AG04449 (cell line): ENCODE data around the gene SLAMF8.

Source experiments
- CTCF ChIA-PET: fragments of 350-600 bp; formaldehyde crosslinking; extraction: SDS; loops from one replicate; lab custom pipeline; 2021; ENCODE audit warnings: antibody characterized with exemption; lab: Yijun Ruan, JAX
- POLR2A ChIA-PET: fragments of 400-600, 350-600 bp; formaldehyde crosslinking; extraction: SDS; loops from one replicate; lab custom pipeline; 2020; ENCODE audit warnings: antibody characterized with exemption, inconsistent platforms; lab: Yijun Ruan, JAX
- DNase-seq: peaks from one replicate; pipeline ENCODE4 v3.0.0-alpha.2; 2010; ENCODE audit warnings: low read depth, low spot score
- H3K4me3 ChIP-seq: 2 replicates; pipeline ENCODE4 v1.5.1; 2011; ENCODE audit warnings: low read depth, mild to moderate bottlenecking, control low read depth, low read length
- CTCF ChIP-seq: IDR thresholded peaks from one replicate; pipeline ENCODE4 v1.5.1; 2011; ENCODE audit warnings: mild to moderate bottlenecking, moderate library complexity, low read length, control low read depth, inconsistent platforms; ENCODE audit not compliant: insufficient read depth; ENCODE audit errors: missing control alignments

The SLAMF8 gene

GRCh38 chr1:159853417-159854115, 26.9 kb downstream of the SLAMF8 start:
- DNase-seq = no peak
- POLR2A ChIA-PET = interaction anchor here (0.9 to 1.2 kb wide), 4 partner anchors 19 to 36 kb away, joined by 3 to 6 read pairs (median 3); no protein-coding TSS in a partner anchor
- H3K4me3 ChIP-seq = peak overlapping the region; percentile 63
- TF ChIP-seq CTCF = no peak
- CTCF ChIA-PET = interaction anchor here (0.7 to 5.5 kb wide), 9 partner anchors 13 to 154 kb away, joined by 3 to 57 read pairs (median 9); no protein-coding TSS in a partner anchor

GRCh38 chr1:159854116-159854692, 27.5 kb downstream of the SLAMF8 start:
- TF ChIP-seq CTCF = no peak
- no peak for DNase-seq
- peak overlapping the region; percentile 63 for H3K4me3 ChIP-seq
- ChIA-PET CTCF (interaction anchor here (0.7 to 5.5 kb wide), 8 partner anchors 13 to 153 kb away, joined by 3 to 57 read pairs (median 7); no protein-coding TSS in a partner anchor), POLR2A (interaction anchor here (0.9 to 1.2 kb wide), 3 partner anchors 18 to 36 kb away, joined by 3 to 6 read pairs (median 3); no protein-coding TSS in a partner anchor)

GRCh38 chr1:159854693-159855192, 28.1 kb downstream of the SLAMF8 start:
- POLR2A ChIA-PET = interaction anchor here (0.9 to 1.2 kb wide), 3 partner anchors 18 to 35 kb away, joined by 3 to 6 read pairs (median 3); no protein-coding TSS in a partner anchor
- no peak for TF ChIP-seq CTCF
- no peak for DNase-seq
- H3K4me3 ChIP-seq = peak overlapping the region; percentile 63
- CTCF ChIA-PET = interaction anchor here (0.8 to 5.5 kb wide), 5 partner anchors 12 to 56 kb away, joined by 3 to 57 read pairs (median 5); no protein-coding TSS in a partner anchor

- TF ChIP-seq CTCF = no peak
- ChIA-PET POLR2A (interaction anchor here (0.6 kb wide), 1 partner anchor 1838 kb away, joined by 3 read pairs; no protein-coding TSS in a partner anchor), CTCF (interaction anchor here (0.8 to 1.0 kb wide), 2 partner anchors 35 to 57 kb away, joined by 4 read pairs; no protein-coding TSS in a partner anchor)
- H3K4me3 ChIP-seq = peak overlapping the region; percentile 63
- no peak for DNase-seq
Measured at GRCh38 chr1:159855709-159856108, 29.0 kb downstream of the SLAMF8 start.

- no peak for TF ChIP-seq CTCF
- H3K4me3 ChIP-seq = no peak overlapping the region
- POLR2A ChIA-PET = no interaction called here
- no peak for DNase-seq
- CTCF ChIA-PET = interaction anchor here (1.6 to 1.7 kb wide), 2 partner anchors 35 to 57 kb away, joined by 3 to 5 read pairs; no protein-coding TSS in a partner anchor
Measured at GRCh38 chr1:159856576-159856975, 29.9 kb downstream of the SLAMF8 start.

- H3K4me3 ChIP-seq = no peak overlapping the region
- POLR2A ChIA-PET = no interaction called here
- no peak for TF ChIP-seq CTCF
- CTCF ChIA-PET = interaction anchor here (1.6 to 1.7 kb wide), 2 partner anchors 36 to 59 kb away, joined by 3 to 5 read pairs; no protein-coding TSS in a partner anchor
- no peak for DNase-seq
Measured at GRCh38 chr1:159857889-159858288, 31.2 kb downstream of the SLAMF8 start.
